HG02759 (cell line): ENCODE measurements around the gene SLC35E3.
"Not testable (repeated sequence)": the region's sequence is repeated elsewhere in the genome, so short reads cannot be mapped to it uniquely, and the experiment has no call there.

Experiments used
- ATAC-seq: cut with Tn5 transposase; IDR thresholded peaks from one replicate; pipeline ENCODE4 v1.9.1; 2021; ENCODE audit warnings: mild to moderate bottlenecking, moderate library complexity; ENCODE audit not compliant: unreplicated experiment

The SLC35E3 gene

GRCh38 chr12:68811573-68811972, 65.6 kb downstream of the SLC35E3 start:
- not testable (repeated sequence) for ATAC-seq

DNA sequence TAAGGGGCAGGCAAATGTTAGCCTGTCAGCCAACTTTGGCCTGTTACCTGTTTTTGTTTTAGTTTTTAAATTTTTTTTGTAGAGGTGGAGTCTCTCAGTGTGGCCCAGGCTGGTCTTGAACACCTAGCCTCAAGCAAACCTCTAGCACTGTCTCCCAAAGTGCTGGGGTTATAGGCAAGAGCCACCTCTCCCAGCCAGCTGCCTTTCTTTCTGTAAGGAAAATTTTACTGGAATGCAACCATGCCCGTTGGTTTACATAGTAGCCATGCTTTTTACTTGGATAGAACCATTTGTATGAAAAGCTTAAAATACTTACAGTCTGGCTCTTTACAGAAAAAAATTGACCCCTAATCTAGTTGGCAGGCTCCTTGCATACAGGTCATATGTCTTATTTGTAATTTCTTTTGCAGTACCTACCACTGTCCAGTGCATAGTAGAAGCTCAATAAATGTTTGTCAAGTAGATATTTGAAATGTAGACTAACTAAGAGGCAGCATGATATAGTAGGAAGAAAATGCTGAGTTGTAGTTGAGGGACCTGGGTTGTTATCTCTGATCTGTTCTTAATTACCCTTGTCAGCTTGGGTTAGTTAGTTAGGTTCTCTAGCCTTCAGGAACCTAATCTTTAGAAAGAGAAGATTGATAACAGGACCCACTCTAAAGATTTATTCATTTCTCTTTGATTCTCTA, 66.7 kb downstream of the SLC35E3 start:
- ATAC-seq, result no peak

DNA sequence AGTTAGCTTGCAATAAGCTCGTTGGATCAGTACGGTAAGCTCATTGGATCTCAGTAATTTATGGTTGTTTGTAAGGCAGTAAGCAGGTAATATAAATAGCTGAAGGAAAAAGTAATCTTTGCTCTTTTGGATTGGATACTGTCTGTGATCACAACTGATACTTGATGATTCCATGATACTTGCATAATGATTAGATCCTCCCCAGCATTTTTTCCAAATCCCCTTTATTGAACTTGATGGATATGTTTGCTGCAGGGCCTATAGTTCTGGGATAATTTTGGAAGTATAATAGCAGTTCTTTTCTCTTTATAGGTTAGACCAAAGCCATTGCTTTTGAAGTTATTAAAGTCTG, 67.2 kb downstream of the SLC35E3 start:
- ATAC-seq, result no peak

DNA sequence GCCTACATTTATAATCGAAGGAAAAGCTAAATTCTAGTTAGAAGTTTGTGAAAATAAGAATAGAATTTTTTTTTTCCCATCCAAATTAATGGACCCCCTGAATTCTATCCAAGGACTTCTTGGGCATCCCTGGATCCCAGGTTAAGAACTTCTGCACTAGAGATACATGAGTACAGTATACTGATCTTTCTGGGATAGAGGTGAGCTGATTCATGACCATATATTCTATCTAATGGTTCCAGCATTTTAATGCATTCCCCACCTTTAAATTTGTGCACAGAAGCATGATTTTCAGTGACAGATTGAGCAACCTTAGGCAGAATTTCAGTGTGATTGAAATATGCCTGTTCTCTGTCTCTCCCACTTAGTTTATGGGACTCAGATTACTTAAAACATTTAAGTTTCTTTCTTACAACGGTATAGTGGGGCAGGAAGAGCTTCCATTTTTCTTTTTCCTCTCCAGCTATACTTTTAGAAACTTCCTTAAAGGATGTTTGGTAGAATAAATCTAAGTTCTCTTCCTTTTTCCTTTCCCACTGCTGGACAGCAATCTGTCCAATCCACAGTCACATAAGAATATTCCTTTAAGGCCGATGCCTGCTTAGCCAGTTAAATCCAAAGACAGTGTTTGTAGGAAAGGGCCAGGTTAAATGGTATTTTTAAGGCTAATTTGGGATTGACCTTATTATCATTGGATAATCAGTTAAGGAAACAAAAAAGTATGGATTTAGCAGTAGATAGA, 68.7 kb downstream of the SLC35E3 start:
- ATAC-seq, result no peak

DNA sequence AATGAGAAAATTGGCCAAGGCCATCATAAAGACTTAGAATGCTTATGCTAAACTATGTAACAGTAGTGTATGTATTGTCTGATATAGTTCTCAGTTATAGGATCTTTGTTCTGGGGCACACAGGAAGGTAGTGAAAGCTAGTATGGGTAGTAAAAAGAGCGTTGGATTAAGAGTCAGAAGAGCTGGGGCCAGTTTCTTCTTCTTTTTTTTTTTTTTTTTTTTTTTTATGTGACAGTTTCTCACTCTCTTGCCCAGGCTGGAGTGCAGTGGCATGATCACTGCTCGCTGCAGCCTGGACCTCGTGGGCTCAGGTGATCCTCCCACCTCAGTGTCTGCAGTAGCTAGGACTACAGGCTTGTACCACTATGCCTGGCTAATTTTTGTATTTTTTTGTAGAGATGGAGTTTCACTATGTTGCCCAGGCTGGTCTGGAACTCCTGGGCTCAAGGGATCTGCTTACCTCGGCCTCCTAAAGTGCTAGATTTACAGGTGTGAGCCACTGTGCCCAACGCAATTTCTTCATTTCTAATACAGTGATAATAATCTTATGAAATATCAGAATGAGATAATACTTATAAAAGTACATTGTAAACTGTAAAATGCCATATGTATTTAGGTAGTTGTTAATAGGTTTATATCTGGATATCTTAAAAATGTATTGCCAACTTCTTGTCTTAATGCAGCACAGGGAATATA, 69.4 kb downstream of the SLC35E3 start:
- ATAC-seq, result no peak

DNA sequence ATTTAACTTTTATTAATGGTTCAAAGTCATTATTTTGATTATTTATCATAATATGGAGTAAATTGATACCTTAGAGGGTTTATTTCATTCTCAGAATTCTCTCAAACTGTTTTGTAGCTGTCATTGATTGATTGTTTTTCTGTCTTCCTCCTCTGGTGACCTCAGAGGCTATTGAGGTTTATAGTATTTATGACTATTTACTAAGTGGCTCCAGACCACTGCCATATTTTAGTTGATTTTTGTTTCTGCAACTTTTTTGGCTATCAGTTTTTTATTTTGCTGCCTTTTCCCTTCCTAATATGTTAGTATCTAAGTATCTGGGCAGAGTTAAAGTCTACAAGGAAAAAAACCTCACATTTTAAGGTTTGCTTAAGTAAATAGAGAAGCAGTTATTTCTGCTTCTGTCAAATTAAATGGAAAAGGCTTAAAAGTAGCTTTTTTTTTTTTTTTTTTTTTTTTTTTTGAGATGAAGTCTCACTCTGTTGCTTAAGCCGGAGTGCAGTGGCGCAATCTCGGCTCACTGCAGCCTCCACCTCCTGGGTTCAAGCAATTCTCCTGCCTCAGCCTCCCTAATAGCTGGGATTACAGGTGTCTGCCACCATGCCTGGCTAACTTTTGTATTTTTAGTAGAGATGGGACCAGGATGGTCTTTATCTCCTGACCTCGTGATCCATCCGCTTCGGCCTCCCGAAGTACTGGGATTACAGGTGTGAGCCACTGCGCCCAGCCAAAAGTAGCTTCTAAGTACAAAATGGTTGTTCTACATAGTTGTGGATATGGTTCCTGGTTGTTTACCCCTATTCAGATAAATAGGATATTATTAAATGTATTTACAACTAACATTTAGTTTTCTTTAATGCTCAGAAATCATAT, 70.2 kb downstream of the SLC35E3 start:
- no peak for ATAC-seq

DNA sequence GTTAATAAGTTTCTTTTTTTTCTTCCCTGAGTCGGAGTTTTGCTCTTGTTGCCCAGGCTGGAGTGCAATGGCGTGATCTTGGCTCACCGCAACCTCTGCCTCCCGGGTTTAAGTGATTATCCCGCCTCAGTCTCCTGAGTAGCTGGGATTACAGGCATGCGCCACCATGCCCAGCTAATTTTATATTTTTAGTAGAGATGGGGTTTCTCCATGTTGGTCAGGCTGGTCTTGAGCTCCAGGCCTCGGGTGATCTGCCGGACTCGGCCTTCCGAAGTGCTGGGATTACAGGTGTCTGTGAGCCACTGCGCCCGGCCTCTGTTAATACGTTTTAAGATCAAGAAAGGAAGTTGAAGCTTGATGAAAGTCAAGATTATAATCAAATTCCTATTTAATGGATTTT, 73.5 kb downstream of the SLC35E3 start:
- not testable (repeated sequence) for ATAC-seq

GRCh38 chr12:68821357-68822188, 75.6 kb downstream of the SLC35E3 start:
- no peak for ATAC-seq

GRCh38 chr12:68823696-68824095, 77.7 kb downstream of the SLC35E3 start:
- no peak for ATAC-seq

GRCh38 chr12:68824131-68824530, 78.2 kb downstream of the SLC35E3 start:
- no peak for ATAC-seq

DNA sequence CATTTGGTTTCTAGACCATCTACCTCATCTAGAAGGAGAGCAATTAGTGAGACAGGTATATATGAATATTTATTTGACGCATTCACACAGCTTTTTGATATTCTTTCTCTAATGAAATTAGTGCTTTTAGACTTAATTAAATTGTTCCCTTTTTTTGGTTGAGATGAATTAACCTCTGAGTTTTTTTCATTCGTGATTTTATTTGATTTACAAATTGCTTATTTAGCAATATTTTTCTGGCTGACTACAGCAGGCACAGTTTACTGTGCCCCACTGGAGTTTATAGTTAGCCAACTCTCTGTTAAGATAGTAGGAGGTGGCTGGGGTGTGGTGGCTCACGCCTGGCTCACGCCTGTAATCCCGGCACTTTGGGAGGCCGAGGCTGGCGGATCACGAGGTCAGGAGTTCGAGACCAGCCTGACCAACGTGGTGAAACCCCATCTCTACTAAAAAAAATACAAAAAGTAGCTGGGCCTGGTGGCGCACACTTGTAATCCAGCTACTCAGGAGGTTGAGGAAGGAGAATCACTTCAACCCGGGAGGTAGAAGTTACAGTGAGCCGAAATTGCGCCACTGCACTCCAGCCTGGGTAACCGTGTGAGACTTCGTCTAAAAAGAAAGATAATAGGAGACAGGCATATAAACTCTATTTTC, 78.7 kb downstream of the SLC35E3 start:
- ATAC-seq, result no peak

GRCh38 chr12:68825569-68826217, 79.7 kb downstream of the SLC35E3 start:
- ATAC-seq, result no peak

GRCh38 chr12:68827895-68828671, 82.1 kb downstream of the SLC35E3 start:
- ATAC-seq, result no peak

DNA sequence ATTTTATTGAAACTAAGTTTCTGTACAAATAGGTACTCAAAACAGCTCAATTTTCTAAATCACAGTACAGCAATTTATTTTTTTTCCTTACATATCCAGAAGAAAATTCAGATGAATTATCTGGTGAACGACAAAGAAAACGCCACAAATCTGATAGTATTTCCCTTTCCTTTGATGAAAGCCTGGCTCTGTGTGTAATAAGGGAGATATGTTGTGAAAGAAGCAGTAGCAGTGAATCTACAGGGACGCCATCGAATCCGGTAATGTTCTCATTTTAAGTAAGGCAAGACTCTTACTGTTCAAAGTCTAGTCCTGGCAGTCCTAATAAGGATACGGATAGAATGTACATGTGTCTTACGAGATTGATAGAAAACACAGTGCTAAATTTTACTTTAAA, 82.7 kb downstream of the SLC35E3 start:
- no peak for ATAC-seq
